Erythroblast (primary cell): Measurements from ENCODE around the gene SERPINB1.
"Not testable (repeated sequence)": the region's sequence is repeated elsewhere in the genome, so short reads cannot be mapped to it uniquely, and the experiment has no call there.

ENCODE experiments used
- DNase-seq, 2 experiments: peaks; one replicate each; lab custom pipeline; 2025; lab: John Stamatoyannopoulos, UW
- GATA1 ChIP-seq: IDR thresholded peaks from 2 replicates; pipeline ENCODE4 v1.6.1; 2011; ENCODE audit warnings: low read depth, mild to moderate bottlenecking, control low read depth, low read length, moderate library complexity
- POLR2A ChIP-seq: IDR thresholded peaks from 2 replicates; pipeline ENCODE4 v1.6.1; 2011; ENCODE audit warnings: mild to moderate bottlenecking, low read length

Gene SERPINB1

DNA sequence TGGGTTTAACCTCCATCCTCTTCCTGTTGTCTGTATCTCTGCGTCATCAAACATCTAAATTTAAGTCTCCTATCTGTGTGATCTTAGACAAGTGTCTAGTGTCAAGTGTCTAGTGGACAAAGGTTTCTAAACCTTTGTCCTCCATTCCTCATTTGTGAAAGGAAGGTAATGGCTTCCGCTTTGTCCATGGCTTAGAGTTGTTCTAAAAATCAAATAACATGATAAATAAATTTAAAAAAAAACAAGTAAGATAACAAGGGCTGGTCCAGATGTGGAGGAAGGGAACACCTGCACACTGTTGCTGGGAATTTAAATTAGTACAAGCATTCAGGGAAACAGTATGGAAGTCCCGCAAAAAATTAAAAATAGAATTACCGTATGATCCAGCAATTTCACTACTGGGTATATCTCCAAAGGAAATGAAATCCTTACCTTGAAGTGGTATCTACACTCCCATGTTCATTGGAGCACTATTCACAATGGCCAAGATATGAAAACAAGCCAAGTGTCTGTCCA lies 17.6 kb upstream of the SERPINB1 start:
- TF ChIP-seq POLR2A: no peak
- no peak for TF ChIP-seq GATA1
- no peak for DNase-seq

DNA sequence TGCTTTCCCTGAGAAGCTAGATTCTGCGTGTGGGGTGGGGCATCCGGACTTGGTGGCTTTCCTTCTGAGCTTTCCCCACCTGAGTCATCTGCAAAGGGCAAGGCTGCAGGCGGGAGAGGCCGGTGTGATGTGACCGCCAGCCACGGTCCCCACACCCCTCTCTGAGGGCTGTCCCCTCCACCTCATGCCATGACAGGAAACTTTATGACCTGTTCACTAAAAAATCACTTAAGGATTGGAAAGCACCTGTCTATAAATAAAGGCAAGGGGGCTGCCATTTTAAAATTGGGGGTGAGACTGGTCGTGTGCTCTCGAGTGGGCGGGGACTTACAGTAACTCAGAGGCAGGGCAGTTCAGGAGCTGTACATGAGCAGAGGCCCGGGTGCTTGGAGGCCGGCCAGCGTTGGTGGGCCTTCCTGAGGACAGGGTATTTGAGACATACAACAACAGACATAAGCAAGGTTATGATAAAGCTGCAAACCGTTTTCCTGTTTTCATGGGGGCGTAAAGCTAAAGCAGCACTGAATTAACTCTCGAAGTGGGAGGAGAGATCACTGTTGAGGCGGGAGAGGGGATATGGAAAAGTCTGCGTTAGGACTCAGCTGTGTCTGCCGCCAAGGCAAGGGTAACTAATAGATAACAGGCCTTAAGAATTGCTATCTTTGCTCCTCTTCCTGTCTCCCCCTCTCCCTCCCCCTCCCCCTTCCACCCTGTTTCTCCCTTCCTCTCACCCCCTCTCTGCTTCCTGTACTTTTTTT lies 16.1 kb upstream of the SERPINB1 start:
- TF ChIP-seq POLR2A (peak; percentile 61), GATA1 (no peak)
- peak; percentile 80 to 90 for DNase-seq

DNA sequence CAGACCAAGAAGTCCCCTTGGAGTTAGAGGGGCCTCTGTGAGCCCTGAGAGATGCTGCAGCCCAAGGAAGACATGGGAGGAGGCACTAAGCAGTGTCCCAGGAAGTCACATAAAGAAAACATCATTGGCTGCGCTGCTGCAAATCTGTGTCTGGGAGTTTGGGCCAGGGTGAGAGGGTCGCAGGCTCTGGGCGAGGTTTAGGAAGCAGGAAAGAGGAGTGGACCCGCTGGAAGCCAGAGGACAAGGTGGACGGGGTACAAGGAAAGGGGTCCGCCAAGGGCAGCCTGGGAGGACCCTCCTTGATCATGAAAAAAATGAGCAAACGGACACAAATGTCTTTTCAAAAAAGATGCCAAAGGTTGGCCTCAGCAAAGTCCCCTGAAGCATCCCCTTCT lies 15.5 kb upstream of the SERPINB1 start:
- TF ChIP-seq POLR2A (no peak), GATA1 (no peak)
- DNase-seq: no peak

DNA sequence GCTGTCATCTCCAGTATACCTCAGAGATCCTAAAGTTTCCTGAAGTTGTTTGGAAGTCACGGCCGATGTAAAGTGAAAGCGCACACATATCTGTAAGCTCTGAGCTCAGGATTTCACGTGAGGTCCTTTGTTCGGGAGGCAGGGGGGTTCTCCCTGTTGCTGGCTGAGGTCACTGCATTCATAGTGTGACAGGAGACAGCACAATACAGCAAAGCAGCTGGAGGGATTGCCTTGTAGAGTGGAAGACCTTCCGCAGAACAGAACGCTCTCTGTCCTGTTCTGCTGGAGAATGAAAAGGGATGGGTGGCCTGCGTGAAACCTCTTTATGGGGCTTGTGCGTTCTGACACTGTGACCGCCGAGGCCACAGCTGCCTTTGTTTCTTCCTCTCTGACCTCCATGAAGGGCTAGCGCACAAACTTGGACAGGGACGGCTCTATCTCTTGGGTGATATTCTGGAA lies 13.4 kb upstream of the SERPINB1 start:
- TF ChIP-seq POLR2A (no peak), GATA1 (no peak)
- DNase-seq: no peak

DNA sequence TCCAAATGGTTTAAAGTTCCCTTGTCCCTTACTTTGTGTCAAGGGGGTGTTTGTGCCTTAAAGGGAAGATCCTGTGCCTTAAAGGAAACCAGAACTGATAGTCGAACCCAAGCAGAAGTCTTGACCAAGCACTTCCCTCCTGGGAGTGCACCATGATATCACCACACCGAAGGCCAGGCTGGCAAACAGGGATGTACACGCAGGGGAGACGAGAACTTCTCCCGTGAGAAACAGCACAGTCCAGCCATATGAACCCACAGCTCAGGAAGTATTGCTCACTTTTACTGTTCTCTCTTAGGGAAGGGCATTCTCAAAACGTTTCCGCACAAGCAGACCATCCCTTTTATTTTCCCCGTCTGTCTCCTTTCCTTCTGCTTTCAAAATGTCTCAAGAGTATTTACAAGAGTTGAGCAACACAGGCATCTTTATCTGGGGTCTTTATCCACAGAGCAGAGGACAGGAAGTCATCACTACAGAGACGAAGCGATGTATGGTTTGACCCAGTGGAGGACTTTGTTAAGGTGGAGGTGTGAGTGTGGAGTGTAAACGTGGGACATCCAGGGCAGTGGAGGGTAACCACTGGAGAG lies 12.8 kb upstream of the SERPINB1 start:
- TF ChIP-seq POLR2A (no peak), GATA1 (no peak)

DNA sequence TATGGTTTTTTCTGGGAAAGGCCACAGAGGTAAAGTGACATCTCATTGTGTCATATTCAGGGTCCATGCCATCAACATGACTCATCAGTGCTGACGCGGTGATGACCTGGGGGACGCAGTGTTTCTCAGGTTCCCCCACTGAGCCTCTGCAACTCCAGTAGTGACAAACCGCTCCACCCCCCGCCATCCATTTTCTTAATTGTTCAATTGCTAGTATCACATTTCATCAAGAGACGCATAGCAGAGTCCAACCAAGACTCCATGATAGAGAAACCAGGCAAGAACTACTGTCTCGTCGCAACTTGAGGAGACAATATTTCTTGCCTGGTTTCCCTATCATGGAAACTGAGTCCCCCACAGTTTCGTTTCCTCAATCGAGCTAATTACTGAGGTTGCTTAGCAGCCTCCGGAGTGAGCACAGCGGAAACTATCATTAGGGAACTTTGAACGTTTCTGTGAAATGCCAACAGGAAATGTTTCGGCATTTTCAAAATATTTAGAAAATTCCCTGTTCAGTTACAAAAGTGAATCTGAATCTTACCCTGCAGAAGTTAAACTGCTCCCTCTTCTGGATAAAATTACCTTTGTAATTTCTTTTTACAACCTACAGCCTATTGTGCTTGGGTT lies 12.2 kb upstream of the SERPINB1 start:
- peak; percentile 38 to 63 for DNase-seq
- TF ChIP-seq POLR2A (no peak), GATA1 (no peak)

More for the DNA sequence above, 12.8 kb upstream of the SERPINB1 start:
- DNase-seq: no peak

DNA sequence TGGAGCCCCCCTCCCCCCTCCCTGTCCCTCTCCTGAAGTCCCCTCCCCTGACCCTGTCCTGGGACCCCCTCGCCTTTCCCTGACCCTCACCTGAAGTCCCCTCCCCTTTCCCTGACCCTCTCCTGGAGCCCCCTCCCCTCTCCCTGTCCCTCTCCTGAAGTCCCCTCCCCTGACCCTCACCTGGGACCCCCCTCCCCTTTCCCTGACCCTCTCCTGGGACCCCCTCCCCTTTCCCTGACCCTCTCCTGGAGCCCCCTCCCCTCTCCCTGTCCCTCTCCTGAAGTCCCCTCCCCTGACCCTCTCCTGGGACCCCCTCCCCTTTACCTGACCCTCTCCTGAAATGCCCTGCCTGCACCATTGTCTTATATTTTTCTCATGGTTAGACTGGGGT lies 11.7 kb upstream of the SERPINB1 start:
- not testable (repeated sequence) for DNase-seq

DNA sequence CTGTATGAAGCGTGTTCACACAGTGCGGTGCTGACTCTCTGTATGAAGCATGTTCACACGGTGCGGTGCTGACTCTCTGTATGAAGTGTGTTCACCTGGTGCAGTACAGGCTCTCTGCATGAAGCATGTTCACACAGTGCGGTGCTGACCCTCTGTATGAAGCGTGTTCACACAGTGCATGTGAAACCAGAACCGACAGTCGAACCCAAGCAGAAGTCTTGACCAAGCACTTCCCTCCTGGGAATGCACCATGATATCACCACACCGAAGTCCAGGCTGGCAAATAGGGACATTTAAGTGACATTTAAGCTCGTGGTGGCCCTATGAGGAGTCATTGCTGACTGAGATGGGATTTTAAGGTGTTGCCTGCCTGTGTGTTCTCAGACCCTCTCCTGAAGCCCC lies 11.3 kb upstream of the SERPINB1 start:
- DNase-seq: no peak
- TF ChIP-seq POLR2A: no peak
- no peak for TF ChIP-seq GATA1

DNA sequence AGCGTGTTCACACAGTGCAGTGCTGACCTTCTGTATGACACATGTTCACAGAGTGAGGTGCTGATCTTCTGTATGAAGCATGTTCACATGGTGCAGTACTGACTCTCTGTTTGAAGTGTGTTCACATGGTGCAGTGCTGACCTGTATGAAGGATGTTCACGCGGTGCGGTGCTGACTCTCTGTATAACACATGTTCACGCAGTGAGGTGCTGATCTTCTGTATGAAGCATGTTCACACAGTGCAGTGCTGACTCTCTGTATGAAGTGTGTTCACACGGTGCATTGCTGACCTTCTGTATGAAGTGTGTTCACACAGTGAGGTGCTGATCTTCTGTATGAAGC lies 10.8 kb upstream of the SERPINB1 start:
- TF ChIP-seq GATA1: no peak
- no peak for TF ChIP-seq POLR2A

DNA sequence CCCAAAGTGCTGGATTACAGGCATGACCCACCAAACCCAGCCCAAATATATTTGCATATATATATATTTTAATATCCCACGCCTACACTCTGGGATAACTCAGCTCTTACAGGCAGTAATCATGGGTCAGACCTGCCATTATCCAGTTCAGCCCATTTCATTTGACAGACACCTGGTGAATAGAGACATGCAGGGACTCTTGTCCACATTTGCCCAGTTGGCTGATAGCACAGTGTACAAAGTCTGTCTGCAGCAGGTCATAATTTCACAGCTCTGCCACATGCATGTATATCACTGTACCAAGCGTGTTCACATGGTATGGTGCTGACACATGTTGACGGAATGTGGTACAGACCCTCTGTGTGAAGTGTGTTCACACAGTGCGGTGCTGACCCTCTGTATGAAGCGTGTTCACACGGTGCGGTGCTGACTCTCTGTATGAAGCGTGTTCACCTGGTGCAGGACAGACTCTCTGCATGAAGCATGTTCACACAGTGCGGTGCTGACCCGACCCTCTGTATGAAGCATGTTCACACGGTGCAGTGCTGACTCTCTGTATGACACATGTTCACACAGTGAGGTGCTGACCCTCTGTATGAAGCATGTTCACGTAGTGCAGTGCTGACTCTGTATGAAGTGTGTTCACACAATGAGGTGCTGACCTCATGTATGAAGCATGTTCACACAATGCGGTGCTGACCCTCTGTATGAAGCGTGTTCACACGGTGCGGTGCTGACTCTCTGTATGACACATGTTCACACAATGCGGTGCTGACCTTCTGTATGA lies 10.3 kb upstream of the SERPINB1 start:
- TF ChIP-seq POLR2A (no peak), GATA1 (no peak)
- no peak for DNase-seq

More for the DNA sequence above, 10.8 kb upstream of the SERPINB1 start:
- no peak for DNase-seq

DNA sequence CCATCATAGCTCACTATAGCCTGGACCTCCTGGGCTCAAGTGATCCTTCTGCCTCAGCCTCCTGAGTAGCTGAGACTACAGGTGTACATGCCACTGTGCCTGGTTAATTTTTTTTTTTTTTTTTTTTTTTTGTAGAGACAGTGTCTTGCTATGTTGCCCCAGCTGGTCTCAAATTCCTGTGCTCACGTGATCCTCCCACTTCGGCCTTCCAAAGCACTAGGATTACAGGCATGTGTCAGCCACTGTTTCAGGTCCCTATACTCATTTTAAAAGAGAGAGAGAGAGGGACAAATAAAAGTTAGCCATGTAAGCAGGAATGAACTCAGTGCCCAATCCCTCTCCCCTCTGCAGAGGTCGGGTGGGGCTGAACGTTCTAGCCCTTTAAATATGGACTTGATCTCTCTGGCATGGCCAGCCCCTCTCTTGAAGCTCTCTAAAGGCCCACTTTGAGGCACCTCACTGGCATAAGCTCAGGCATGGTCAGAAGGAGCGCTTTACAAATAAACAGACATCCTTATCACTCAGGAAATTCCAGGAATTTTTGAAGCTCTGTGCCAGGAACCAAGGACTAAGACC lies 9.0 kb upstream of the SERPINB1 start:
- TF ChIP-seq GATA1 (no peak), POLR2A (no peak)
- no peak for DNase-seq

DNA sequence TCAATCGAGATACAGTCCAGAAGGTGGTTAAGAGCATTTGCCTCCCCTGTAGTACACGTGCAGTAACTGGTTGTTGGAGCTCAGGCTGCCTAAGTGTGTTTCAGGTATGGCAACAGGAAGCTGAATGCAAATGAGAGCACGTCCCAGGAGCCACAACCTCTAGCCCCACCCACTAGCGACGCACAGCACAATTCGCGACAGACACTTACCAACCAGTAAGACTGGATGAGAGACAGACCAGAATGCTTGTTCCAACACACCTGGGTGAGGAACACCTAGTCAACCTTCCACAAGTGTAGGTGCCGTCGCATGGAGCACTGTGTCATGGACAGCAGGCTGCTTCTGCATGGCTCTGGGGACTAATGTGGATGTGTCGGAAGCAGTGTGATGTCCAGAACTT lies 7.2 kb upstream of the SERPINB1 start:
- DNase-seq: no peak

DNA sequence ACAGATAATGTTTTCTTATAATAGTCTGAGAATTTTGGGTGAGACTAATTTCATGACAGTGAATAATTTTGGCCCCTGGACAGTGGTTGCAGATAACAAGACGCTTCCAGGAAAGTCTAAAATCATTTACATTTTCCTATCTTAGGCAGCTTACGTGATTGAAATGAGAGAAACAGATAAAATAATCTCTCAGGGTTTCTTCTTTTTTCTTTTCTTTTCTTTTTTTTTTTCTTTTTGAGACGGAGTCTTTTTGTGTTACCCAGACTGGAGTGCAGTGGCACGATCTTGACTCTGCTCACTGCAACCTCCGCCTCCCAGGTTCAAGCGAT lies 4.2 kb upstream of the SERPINB1 start:
- no peak for DNase-seq
- TF ChIP-seq POLR2A (no peak), GATA1 (no peak)

More for the DNA sequence above, 7.2 kb upstream of the SERPINB1 start:
- no peak for TF ChIP-seq POLR2A
- no peak for TF ChIP-seq GATA1

DNA sequence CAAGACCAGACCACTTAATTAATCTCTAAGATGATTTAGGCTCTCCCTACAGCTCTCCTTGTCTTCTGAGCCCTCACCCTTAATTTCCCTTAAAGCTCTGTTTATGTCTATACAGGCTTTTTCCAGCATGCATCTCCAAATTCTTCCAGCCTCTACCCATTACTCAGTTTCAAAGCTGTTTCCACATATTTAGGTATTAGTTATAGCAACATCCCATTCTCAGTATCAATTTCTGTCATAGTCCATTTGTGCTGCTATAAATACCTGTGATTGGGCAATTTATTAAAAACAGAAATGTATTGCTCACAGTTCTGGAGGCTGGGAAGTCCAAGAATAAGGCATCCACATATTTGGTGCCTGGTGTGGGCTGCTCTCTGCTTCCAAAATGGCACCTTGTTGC lies 2.3 kb upstream of the SERPINB1 start:
- no peak for DNase-seq
- TF ChIP-seq GATA1: no peak
- TF ChIP-seq POLR2A: no peak
